Type B pancreatic cell (in vitro differentiated cells): ENCODE data around the gene SLC2A5. TPM values are rescaled to one million over a fixed set of nuclear protein-coding genes. Genes with fewer than 3 reads are reported as not detected.

Source experiments
- DNase-seq: peaks from one replicate; pipeline ENCODE4 v3.0.0; 2021; ENCODE audit warnings: mixed read lengths; ENCODE audit not compliant: unreplicated experiment; ENCODE audit errors: extremely low spot score
- H3K27ac Mint-ChIP-seq: 2 replicates; pipeline ENCODE4 v1.8.0; 2021; ENCODE audit warnings: mild to moderate bottlenecking, mixed read lengths
- H3K27me3 Mint-ChIP-seq: 2 replicates; pipeline ENCODE4 v1.8.0; 2021; ENCODE audit warnings: mixed read lengths
- H3K36me3 Mint-ChIP-seq: 2 replicates; pipeline ENCODE4 v1.8.0; 2021; ENCODE audit warnings: mixed read lengths
- H3K4me1 Mint-ChIP-seq: one replicate; pipeline ENCODE4 v1.8.0; 2021; ENCODE audit warnings: mixed read lengths; ENCODE audit not compliant: unreplicated experiment
- H3K4me3 Mint-ChIP-seq: 2 replicates; pipeline ENCODE4 v1.8.0; 2021; ENCODE audit warnings: mild to moderate bottlenecking, mixed read lengths
- H3K9me3 Mint-ChIP-seq: 2 replicates; pipeline ENCODE4 v1.8.0; 2021; ENCODE audit warnings: mixed read lengths
- total RNA-seq: library from RNA; stranded (reverse); gene quantifications from 2 replicates; pipeline ENCODE4 v1.2.1, GENCODE V29; 2021; ENCODE audit warnings: low replicate concordance
- TF ChIP-seq, protein P1 (sequence below): fragments of 200-600 bp; sonication (generic); conservative IDR thresholded peaks from 2 replicates; pipeline ENCODE4 v1.5.0; 2021; ENCODE audit warnings: antibody characterized with exemption, mild to moderate bottlenecking

Gene SLC2A5
- total RNA-seq, 1 donor from 2014 or later: 2.7 TPM

DNA sequence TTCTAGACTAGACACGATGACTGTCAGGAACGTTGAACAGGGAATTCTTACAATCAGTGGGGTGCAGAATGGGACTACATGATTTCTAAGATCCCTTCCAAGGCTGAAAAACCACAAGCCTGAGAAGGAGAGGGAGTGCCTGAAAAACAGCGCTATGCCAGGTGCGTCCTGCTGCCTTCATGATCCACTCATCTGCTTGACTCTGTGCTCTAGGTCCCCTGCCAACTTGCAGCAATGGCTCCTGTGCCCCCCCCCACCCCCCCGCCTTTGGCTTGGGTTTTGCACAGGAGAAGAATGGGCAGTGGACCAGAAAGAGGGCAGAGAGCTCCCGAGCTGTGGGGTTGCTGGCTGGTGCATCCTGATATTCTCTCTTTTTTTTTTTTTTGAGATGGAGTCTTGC is 49.1 kb downstream of the SLC2A5 start:
- Mint-ChIP-seq H3K4me3 (no peak overlapping the region), H3K27ac (no peak overlapping the region), H3K9me3 (no peaks in the 10 kb centered on the region), H3K4me1 (peaks cover 5% of the 10 kb centered on the region), H3K36me3 (no peaks in the 10 kb centered on the region), H3K27me3 (no peaks in the 10 kb centered on the region)
- DNase-seq: no peak
- TF ChIP-seq, protein P1, sequence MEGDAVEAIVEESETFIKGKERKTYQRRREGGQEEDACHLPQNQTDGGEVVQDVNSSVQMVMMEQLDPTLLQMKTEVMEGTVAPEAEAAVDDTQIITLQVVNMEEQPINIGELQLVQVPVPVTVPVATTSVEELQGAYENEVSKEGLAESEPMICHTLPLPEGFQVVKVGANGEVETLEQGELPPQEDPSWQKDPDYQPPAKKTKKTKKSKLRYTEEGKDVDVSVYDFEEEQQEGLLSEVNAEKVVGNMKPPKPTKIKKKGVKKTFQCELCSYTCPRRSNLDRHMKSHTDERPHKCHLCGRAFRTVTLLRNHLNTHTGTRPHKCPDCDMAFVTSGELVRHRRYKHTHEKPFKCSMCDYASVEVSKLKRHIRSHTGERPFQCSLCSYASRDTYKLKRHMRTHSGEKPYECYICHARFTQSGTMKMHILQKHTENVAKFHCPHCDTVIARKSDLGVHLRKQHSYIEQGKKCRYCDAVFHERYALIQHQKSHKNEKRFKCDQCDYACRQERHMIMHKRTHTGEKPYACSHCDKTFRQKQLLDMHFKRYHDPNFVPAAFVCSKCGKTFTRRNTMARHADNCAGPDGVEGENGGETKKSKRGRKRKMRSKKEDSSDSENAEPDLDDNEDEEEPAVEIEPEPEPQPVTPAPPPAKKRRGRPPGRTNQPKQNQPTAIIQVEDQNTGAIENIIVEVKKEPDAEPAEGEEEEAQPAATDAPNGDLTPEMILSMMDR: no peak

DNA sequence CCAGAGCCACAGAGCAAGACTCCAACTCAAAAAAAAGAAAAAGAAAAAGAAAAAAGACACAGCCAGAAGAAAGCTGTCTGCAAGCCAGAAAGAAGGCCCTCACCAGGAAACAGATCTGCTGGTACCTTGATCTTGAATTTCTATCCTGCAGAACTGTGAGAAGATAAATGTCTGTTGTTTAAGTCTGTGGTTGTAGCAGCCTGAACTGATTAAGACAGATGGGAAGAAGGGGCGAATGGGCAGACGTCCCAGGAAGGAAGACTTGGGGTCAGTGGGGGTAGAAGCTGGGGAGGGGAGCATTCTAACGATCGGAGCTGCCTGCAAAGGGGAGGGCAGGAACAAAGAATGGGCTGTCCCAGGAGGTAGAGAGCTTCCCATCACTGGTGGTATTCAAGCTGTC is 49.5 kb downstream of the SLC2A5 start:
- no peaks in the 10 kb centered on the region for H3K27me3 Mint-ChIP-seq
- DNase-seq: no peak
- H3K4me3 Mint-ChIP-seq: no peak overlapping the region
- TF ChIP-seq, protein P1: no peak
- H3K36me3 Mint-ChIP-seq: no peaks in the 10 kb centered on the region
- no peaks in the 10 kb centered on the region for H3K9me3 Mint-ChIP-seq
- peaks cover 5% of the 10 kb centered on the region for H3K4me1 Mint-ChIP-seq
- H3K27ac Mint-ChIP-seq: peak overlapping the region; percentile 18

DNA sequence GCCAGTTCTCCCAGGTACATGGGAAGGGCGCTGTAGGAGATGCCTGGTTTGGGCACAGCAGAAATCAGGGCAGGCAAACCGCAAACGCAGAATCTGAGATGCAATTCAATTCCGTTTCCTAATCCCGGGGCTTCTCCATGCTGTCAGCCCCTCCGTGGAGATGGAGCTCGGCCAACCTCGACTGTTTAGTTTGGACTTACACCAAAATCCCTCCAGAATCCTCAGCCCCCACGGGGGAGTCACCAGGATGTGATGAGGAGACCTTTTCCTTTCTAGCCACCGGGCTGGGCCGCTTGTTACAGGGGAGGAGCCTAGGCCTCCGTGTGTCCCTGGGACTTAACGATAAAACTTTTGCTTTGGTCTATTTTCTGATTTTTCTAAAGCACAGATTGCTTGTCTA is 51.1 kb downstream of the SLC2A5 start:
- TF ChIP-seq, protein P1: no peak
- H3K4me3 Mint-ChIP-seq: no peak overlapping the region
- H3K27me3 Mint-ChIP-seq: no peaks in the 10 kb centered on the region
- H3K27ac Mint-ChIP-seq: no peak overlapping the region
- no peaks in the 10 kb centered on the region for H3K36me3 Mint-ChIP-seq
- no peaks in the 10 kb centered on the region for H3K9me3 Mint-ChIP-seq
- no peak for DNase-seq
- H3K4me1 Mint-ChIP-seq: peaks cover 5% of the 10 kb centered on the region

DNA sequence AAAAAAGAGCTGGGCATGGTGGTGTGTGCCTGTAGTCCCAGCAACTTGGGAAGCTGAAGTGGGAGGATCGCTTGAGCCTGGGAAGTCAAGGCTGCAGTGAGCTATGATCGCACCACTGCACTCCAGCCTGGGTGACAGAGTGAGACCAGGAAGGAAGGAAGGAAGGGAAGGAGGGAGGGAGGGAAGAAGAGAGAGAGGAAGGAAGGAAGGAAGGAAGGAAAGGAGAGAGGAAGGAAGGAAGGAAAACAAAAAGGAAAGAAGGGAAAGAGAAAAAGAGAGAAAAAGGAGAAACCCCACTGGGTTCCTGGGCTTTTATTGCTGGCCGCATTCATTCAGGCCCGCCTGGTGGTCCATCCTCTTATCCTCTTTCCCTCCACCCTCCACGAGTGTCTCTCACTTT is 53.0 kb downstream of the SLC2A5 start:
- no peak for DNase-seq
- Mint-ChIP-seq H3K27me3 (no peaks in the 10 kb centered on the region), H3K4me1 (peaks cover 5% of the 10 kb centered on the region), H3K27ac (no peak overlapping the region), H3K9me3 (no peaks in the 10 kb centered on the region), H3K4me3 (no peak overlapping the region), H3K36me3 (no peaks in the 10 kb centered on the region)
- TF ChIP-seq, protein P1: no peak

DNA sequence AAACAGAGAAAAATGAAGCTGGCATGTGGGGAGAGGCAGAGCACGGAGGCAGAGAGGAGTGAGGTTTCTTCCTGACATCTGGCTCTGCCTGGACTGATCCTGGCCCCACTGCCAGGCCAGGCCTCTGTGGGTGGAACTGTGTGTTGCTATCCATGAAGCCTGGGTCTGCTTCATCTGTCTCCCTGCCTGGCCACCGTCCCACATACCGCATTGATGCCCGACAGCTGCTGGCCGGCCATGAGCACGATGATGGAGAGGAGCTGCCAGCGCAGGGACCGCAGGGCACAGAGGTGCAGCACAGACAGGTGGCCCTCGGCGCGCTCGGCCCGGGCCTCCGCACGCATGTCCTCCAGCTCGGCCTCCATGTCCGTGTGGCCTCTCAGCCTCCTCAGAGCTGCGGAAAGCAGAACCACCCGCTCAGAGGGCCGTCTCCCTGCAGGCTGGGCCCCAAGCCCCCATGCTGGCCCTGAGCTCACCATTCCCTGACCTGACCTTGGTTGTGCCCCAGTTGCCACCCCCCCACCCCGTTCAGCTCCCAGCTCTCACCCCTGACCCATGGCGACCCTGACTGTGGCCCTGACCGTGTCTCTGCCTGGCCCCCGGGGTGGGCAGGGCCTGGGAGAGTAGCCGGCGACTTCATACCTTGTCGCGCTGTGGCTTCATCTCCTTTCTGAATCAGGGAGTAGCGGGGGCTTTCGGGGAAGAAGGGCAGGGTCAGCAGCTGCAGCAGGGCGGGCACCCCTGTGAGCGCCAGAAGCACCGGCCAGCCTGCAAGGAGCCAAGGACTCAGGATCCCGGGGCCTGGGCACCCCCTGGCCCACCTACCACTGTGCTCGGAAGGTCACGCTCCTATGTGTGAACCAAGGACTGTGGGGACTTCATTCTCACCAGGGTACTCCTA is 54.7 kb downstream of the SLC2A5 start:
- Mint-ChIP-seq H3K4me1 (peaks cover under 1% of the 10 kb centered on the region), H3K27ac (no peak overlapping the region), H3K36me3 (no peaks in the 10 kb centered on the region), H3K4me3 (no peak overlapping the region), H3K27me3 (no peaks in the 10 kb centered on the region), H3K9me3 (no peaks in the 10 kb centered on the region)
- TF ChIP-seq, protein P1: no peak
- no peak for DNase-seq
